Tibial nerve (tissue), 3 donors: ENCODE measurements around the gene SMCO1.

ENCODE experiments used
- POLR2A ChIP-seq, 2 donors: fragments of 450-650 bp; IDR thresholded peaks; one replicate each; pipeline ENCODE4 v1.6.1; 2017; ENCODE audit warnings: antibody characterized with exemption in 2 of 2, mild to moderate bottlenecking in 2 of 2, moderate library complexity in 2 of 2
- TF ChIP-seq, protein P1 (sequence below), 5 experiments: fragments of 200-600 bp in 3 of 5; fragments of 450-650 bp in 2 of 5; sonication (generic) in 3 of 5; IDR thresholded peaks; one replicate each; pipeline ENCODE4 v1.5.1; 2016 to 2019; ENCODE audit warnings: antibody characterized with exemption in 5 of 5, mild to moderate bottlenecking in 3 of 5, moderate library complexity in 2 of 5

DNA sequence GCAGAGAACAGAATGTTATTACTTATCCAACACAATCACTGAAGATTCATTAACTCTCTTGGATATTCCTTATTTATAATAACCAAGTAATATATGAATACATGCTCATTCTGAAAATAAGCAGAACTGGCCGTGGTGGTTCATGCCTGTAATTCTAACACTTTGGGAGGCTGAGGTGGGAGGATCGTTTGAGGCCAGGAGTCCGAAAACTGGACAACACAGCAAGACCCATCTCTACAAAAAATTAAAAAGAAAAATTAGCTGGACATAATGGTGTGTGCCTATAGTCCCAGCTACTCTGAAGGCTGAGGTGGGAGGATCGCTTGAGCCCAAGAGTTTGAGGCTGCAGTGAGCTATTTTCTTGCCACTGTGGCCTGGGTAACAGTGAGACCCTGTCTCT lies 37.5 kb downstream of the SMCO1 start:
- no peak for TF ChIP-seq POLR2A (IDR thresholded peaks at IDR 0.05)
- TF ChIP-seq, protein P1, sequence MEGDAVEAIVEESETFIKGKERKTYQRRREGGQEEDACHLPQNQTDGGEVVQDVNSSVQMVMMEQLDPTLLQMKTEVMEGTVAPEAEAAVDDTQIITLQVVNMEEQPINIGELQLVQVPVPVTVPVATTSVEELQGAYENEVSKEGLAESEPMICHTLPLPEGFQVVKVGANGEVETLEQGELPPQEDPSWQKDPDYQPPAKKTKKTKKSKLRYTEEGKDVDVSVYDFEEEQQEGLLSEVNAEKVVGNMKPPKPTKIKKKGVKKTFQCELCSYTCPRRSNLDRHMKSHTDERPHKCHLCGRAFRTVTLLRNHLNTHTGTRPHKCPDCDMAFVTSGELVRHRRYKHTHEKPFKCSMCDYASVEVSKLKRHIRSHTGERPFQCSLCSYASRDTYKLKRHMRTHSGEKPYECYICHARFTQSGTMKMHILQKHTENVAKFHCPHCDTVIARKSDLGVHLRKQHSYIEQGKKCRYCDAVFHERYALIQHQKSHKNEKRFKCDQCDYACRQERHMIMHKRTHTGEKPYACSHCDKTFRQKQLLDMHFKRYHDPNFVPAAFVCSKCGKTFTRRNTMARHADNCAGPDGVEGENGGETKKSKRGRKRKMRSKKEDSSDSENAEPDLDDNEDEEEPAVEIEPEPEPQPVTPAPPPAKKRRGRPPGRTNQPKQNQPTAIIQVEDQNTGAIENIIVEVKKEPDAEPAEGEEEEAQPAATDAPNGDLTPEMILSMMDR (IDR thresholded peaks at IDR 0.05): no peak
